HG02798 (cell line): ENCODE data around the gene RAPGEF5.
A peak's percentile ranks its signal among the peaks of the same experiment; 100 is the strongest.

Experiments
- ATAC-seq: cut with Tn5 transposase; IDR thresholded peaks from one replicate; pipeline ENCODE4 v1.9.1; 2021; ENCODE audit warnings: mild to moderate bottlenecking; ENCODE audit not compliant: unreplicated experiment, poor library complexity

Gene RAPGEF5

DNA sequence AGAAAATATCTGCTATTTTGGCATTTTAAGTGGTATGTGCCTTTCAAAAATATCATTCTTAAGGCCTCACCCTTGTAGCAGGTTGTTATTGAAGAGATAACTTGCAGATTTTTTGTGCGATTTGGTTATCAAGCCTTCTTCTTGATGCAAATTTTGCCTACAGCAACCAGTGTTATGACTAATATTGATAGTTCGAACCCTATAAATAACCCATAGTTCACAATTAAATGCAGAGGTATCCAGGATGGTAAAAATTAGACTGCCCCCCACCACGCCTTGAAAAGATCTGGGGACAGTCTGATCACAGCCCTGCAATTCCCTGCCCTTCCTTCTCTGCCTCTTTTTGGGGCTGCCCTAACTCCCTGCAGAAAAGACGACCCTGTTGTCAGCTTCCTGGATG is 28.4 kb upstream of the RAPGEF5 start:
- no peak for ATAC-seq

DNA sequence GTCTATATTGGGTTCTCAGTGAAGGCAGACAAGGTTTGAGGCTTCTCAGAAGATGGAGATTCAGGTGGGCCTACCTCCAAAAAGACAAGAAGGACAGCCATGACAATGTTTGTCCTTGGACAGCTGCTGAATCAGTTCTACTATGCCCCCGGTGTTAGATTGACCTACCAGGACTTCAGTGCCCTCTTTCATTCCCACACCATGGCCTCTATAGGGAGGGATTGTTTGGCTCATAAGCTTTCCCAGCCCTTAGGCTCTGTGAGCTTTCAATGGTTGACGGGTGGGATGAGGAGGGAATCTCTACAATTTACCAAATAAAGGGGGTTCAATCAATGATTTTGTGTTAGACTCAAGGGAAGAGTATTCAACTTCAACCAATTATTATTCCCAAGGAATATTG is 23.4 kb upstream of the RAPGEF5 start:
- no peak for ATAC-seq

DNA sequence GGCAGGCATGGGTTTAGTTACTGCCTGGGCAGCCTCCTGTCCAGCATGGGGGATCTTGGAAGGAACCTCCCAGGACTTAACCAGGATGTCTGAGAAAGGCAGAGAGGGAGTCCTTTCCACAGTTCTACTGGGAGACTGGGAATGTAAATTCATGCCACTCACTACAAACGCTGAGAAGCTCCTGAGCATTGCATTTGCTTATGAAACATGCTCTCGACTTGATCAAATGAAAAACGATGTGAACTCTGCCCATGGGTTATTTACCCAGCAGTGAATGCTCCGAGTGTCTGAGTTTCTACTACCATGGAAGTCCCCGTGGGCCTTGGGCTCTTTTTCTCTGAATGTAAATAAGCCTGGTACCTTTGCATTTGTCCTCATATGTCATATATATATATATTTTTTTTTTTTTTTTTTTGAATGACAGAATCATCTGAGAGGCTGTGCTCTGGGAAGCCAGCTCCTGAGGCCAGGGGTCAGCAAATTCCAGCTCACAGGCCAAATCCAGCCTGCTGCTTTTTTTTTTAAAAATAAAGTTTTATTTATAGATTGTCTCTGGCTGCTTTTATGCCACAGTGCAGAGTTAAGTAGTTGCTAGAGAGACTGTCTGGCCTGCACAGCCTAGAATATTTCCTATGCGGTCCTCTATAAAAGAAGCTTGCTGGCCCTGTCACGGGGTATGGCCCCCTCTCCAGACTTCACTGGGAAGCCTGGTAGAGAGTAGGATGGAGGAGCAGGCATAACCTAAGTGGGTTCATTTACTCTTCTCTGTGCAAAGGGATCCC is 21.4 kb upstream of the RAPGEF5 start:
- ATAC-seq = no peak

DNA sequence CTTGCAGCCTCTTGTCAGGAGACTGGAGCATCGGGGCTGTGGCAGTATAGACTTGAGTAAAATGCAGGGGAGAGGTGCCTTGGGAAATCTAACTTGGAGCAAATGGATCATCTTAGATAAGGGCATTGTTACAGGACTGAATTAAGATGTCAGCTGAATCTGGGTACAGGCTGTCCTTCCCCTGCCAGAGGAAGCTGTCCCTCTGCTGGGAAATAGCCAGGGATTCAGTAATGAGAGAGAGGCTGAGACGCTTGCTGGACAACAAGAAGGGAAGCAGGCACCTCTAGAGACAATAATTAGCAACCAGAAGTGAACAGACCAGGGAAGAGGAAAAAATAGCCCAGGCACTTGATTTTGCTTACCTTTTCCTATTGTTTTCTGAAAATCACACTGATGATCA is 20.7 kb upstream of the RAPGEF5 start:
- ATAC-seq = no peak

DNA sequence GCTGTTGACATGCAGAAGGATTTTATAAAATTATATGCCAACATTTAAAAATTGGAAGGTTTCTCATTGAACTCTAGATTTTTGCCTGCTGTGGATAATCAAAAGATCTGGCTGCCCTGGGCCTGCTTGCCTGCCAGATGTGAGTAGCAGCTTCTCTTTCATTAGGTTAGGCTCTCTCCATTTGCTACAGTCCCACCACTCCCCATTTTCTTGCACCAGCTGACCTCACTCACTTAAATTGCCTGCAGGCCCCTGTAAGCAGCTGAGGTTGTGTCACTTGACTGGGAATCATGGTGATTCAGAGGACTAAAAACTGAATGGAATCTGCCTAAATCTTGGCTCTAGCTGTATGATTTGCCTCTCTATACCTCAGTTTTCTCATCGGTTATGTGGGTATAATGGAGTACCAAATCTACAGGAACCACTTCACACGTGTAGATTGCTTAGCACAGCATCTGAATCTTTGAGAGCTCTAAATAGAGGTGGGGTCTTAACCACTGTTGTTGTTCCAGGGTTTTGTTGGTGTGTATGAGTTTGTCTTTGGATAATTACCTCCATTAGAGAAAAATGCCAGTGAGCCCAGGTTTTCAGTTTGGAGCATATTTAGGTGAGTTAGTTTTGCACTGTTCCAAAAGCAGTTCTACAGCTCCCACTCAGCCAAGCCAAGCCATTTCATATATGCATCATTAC is 18.6 kb upstream of the RAPGEF5 start:
- ATAC-seq = no peak

DNA sequence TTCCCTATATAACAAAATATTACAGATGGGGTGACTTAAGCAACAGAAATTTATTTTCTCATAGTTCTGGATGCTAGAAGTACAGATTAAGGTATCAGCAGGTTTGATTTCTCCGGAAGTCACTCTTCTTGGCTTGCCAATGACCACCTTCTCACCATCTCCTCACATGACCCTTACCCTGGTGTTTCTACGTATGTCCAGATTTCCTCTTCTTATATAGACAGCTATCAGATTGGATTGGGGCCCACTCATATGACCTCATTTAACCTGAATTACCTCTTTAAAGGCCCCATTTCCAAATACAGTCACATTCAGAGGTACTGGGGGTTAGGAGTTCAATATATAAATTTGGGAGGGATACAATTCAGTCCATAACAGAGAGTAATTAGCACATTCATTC is 17.0 kb upstream of the RAPGEF5 start:
- ATAC-seq = no peak

DNA sequence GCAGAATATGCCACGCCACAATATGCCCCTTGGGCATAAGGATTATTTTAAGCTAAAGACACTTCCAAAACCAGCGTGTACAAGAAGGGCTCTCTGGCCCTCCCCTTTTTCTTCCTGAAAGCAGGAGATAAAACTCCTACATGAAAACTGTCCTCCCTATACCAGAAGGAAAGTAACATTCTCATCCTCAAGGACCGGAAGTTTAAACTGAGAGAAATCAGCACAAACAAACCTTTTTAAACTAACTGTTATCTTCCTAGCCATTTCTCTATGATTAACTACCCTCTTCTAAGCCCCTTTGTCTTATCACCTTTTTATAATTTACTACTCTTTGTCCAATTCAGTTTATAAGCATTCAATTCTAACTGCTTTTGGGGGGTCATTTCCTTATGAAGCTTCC is 16.4 kb upstream of the RAPGEF5 start:
- no peak for ATAC-seq

DNA sequence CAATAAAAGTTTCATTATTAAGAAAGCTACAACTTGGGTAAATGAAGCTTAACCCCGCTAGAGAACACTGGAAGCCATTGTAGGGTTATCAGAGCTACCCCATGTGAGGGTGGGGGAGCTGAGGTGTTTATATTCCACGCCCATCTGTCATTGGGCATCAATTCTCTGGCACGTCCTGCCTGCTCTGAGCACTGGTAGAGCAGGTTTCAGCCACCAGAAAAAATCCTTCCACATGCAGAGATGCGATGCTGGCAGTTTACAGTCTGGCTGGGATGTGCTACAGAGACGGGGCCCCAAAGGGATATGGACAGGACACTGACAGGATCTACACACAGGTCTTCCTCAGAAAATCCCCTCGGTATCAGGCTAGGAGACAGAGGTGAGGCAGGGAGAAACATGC is 15.9 kb upstream of the RAPGEF5 start:
- ATAC-seq = no peak

DNA sequence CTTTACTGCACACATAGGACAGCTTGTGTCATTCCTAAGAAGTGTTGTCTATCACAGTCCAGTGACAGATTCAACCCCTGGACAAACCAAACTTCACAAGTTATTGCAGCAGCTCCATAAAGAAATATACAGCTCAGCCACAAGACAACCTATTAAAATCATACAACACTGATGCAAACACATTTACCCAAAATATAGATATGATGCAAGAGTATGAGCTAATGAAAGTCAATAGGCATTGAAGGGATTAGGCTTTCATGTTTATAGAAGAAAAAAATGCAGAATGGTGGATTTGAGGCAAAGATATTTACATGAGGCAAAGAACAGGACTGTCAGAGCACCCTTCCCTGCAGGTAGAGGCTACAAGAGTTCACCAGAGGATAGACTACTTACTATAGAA is 14.9 kb upstream of the RAPGEF5 start:
- ATAC-seq = no peak

DNA sequence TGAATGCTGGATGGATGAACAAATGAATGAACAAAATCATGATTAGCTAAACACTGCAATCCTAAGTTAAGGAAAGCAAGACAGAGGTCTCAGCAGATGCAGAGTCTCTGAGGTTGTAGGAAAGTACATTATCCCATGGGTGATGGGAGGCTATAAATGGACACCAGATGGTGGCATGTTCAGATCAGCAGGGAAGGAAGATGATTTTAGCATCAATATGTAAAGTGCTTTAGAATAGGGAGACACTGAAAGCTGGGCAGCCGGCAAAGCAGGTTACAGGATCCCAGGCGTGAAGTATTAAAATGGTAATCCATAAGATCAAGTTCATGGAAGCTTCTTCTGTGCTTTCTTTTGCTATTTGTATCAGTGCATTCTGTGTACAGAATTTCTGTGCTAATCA is 7.9 kb upstream of the RAPGEF5 start:
- no peak for ATAC-seq

DNA sequence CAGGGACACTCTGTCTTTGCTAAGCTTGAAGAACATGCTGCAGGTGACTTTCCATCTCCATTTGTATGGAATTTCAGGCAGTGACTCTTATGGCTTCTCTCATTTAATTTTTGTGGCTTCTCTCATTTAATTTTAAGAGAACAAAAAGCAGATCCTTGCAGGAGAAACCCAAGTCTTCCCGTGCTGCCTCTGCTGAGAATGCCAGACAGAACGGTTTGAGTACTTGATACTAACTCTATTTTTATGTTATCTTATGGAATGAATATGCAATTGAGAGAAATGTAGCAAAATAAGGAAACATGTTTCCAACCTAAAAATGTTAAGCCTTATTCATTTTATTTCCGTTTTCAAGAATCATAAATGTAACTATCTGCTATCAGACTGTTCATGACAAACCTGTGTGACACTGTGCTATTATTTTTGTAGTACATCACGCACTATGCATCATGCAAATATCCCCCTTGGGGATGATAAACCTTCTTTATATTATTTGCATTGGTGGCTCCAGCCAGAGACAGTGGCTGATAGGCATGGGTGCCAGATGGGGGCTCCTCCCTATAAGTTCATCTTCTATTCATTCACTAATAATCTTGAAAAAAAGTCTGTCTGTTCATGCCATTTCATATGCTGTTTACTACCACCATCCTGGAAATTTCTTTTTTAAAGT is 6.9 kb upstream of the RAPGEF5 start:
- no peak for ATAC-seq

DNA sequence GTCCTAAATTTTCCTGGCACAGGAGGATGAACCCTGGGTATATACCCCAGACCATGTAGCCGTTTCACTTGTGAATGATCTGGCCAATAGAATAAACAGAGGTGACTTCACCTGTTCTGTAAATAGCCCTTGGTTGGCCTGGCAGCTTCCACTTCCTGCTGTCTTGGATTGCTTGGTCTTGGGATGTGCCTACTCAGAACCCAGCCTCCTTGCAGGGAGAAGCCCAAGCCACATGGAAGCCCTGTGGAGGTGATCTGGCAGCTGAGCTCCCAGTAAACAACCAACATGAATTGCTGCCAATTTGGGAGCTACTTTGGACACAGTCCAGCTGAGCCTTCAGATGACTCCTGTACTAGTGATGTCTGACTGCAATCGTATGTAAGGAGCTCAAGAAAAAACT is 4.8 kb upstream of the RAPGEF5 start:
- no peak for ATAC-seq

DNA sequence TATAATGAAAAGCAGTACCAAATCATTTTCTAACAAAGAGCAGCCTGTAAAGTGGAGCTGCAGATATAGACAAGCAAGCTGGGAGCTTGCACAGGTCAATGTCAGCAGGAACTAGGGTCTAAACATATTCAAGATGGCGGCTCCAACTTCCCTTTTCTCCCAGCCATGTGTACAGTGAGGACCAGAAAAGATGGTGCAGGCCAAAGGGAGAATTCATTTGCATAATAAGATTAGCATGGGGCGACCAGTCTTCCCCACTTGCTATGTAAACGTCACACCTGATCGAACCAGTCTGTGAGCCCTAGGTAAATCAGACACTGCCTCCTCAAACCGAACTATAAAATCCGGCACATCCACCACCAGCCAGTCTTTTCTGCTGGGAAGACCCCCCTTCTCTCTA is 4.4 kb upstream of the RAPGEF5 start:
- ATAC-seq = no peak

DNA sequence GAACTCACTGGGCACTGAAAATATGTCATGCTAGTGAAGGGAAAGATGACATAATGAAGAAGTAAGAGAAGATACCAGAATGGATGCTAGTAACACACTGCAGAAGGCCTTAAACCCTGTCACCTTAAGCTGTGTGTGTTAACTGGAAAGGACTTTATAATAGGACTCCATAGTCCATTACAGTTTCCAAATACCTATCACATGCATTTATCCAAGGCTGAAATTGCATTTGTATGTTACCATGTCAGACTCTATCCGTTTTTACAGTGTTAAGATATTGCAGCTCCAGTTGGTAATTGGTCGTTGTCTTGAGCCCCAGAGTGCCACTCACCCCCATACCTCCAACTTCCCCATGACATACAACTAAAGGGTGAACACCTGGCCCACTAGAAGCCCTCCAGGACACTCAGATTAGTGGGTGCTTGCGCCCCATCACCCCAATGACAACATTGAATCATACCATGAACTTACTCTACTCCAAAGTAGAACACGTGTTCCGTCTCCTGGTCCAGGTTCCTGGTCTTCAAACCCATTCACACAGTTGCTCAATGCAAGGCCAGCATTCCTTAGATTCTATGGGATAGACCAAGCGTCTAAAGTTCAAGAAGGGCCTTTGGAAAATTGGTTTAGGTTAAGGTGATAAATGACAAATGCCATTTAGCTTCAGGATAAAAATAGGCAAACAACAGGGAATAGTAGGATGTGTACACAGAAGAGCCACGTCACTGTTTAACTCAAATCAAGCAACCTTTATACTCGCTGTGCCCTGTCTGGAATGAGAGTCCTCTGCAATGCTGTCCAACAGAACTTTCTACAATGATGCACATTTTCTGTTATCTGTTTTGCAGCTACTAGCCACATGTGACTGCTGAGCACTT is 2.1 kb upstream of the RAPGEF5 start:
- ATAC-seq = no peak

DNA sequence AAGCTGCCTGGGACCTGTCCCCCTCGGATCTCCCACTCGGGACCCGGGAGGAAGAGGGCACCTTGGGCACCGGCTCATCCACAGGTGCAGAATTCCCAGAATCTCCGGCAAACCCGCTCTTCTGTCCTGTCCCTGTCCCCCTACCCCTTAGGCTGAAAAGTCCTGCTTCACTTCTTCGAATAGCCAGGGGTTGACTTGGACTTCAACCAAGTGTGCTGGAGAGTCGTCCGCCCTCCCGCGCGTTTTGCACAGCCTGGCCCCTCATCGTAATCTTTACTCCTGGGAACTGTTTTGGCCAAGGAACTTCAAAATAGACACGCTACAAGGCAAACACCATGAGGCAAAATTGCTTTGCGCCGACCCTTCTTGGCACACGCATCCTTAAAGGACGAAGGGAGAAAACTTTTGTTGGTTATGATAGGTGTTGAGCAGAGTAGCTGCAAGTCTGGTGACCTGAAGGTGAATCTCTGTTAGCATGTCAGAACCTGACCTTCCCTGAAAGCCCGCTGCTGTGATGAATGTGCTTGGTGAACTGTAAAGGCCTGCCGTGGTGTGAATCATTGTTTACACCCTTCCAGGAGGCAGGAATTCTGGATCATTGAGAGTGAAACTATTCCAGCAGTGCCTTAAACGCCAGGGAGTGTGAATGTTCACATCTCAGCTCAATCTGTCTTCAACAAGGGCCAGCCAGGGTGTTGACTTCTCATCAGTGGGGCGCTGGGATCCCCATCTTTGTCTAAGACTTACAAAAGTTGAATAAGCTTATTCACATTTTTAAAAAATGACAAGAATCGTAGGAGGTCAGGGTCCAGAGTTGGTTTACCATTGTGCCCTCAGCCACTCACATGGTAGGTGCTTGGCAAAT is 589 bp upstream of the RAPGEF5 start:
- ATAC-seq = no peak

DNA sequence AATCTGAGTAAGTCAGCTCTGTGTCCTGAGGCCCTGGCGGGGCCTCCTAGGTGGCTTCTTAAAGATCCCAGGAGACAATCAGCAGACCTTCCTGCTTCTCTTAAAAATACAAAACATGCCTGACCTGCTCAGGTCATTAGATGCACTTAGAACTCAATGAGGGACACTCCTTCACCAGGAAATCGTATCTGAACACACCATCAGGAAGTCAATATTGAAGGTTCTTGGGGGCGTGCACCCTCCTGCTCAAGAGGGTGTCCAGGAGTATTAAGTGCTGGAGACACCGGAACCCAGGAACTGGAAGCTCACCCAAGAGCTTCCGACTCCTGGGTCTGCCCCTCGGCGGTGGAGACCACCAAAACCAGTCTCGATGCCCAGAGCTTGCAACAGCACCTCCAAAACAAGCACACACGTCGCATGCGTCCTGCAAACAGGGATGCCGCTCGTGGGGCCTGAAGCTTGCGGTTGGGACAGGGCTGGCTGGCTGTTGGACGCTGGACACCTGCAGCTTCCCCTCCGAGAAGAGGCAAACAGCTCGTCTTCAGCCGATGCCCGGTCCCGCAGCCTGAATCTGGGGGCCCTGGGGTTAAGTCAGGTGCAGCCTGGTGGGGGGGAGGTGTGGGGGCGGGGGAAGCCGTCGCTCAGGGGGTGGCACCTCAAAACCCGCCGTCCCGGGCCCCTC is 803 bp downstream of the RAPGEF5 start:
- ATAC-seq = peak; percentile 7

DNA sequence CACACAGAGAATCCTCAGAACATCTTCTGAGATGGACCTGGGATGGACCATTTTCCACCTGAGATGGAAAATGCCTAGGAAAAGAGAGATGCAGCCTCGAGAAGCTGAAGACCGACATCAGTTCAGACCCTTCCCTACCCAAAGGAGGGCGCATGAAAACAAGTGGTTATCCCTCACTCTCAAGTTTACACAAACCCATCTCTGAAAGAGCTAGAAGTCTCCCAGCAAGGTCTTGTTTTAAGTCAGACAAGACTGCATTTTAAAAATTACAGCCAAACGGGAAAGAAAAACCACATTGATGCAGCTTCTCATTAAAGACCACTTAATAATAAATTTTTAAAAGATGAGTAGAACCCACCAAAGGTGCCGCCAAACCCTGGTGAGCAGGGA is 1.3 kb downstream of the RAPGEF5 start:
- no peak for ATAC-seq

DNA sequence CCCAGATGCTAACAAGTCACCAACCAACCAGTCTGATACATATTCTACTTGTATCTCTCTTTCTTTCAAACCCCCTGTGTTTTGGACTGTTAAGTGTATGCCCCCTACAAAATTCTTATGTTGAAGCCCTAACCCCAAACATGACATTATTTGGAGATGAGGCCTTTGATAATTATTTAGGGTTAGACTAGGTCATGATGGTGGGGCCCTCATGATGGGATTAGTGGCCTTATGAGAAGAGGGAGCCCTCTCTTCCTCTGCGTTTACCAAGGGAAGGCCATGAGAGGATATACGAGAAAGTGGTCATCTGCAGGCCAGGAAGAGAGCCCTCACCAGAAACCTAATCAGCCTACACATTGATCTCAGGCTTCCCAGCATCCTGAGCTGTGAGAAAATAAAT is 2.5 kb downstream of the RAPGEF5 start:
- no peak for ATAC-seq

DNA sequence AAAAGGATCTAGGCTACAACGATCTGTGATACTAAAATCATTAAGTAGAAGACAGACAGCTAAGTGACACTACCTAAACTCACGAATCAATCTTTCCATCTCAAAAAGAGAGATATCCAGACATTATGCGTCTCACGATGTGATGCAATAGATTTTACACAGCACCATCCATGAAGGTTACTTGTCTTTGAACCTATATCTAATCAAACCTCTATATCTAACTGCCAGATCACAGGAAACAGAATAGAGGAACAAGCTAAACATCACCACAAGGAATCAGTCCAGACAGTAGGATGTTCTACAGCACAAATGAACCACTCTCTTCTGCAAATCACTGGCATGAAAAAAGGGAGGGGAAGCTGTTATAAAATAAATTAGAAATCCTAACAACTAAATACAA is 4.1 kb downstream of the RAPGEF5 start:
- ATAC-seq = no peak
